AG20443 (cell line): ENCODE measurements around the gene CCNYL1.
"Not testable (repeated sequence)": the region's sequence is repeated elsewhere in the genome, so short reads cannot be mapped to it uniquely, and the experiment has no call there.

ENCODE experiments used
- DNase-seq: peaks from one replicate; pipeline ENCODE4 v3.0.0; 2012; ENCODE audit warnings: low spot score, mixed read lengths

The CCNYL1 gene

GRCh38 chr2:207734636-207735512 is 23.4 kb downstream of the CCNYL1 start:
- DNase-seq: no peak

DNA sequence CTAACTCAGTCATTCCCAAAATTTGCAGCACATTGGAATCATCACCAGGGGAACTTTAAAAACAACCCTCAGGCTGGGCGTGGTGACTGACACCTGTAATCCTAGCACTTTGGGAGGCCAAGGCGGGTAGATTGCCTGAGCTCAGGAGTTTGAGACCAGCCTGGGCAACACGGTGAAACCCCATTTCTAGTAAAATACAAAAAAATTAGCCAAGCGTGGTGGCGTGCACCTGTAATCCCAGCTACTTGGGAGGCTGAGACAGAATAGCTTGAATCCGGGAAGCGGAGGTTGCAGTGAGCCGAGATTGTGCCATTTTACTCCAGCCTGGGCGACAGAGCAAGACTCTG is 24.0 kb downstream of the CCNYL1 start:
- DNase-seq: not testable (repeated sequence)

GRCh38 chr2:207743514-207743913 is 32.1 kb downstream of the CCNYL1 start:
- DNase-seq: no peak

- DNase-seq: no peak
Measured at GRCh38 chr2:207744050-207744449, 32.6 kb downstream of the CCNYL1 start.

DNA sequence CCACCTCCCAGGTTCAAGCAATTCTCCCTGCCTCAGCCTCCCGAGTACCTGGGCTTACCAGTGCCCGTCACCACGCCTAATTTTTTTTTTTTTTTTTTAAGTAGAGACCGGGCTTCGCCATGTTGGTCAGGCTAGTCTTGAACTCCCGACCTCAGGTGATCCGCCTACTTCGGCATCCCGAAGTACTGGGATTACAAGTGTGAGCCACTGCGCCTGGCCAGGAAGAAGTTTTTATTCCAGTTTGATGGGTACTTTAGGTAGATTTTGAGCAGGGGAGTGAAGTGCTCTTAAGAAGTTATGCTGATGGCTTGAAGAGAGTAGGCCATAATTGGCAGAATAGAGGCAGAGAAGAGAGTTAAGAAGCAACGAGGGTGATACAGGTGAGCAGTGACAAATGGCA is 33.0 kb downstream of the CCNYL1 start:
- DNase-seq: no peak

- DNase-seq: peak; percentile 79
Measured at GRCh38 chr2:207746131-207746530, 34.7 kb downstream of the CCNYL1 start.

- DNase-seq: no peak
Measured at GRCh38 chr2:207747653-207748560, 36.5 kb downstream of the CCNYL1 start.

GRCh38 chr2:207748993-207749392 is 37.6 kb downstream of the CCNYL1 start:
- DNase-seq: no peak

DNA sequence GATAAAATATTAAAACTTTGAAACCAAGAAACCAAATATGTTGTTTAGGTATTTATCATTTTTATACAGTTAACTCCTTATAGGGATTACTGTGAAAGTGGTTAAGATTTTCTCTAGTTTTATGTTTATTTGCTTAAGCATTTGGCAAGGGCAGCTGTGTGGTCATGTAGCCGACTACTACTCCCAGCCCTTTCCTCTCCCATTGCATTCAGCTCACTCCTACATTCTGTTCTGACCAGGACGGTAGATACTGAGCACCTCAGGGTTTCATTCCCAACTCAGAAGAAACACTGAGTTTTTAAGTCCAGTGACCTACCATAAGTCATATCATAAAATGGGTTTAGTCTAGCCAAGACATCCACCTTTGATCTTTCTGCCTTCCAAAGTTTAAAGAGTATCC is 38.4 kb downstream of the CCNYL1 start:
- no peak for DNase-seq

DNA sequence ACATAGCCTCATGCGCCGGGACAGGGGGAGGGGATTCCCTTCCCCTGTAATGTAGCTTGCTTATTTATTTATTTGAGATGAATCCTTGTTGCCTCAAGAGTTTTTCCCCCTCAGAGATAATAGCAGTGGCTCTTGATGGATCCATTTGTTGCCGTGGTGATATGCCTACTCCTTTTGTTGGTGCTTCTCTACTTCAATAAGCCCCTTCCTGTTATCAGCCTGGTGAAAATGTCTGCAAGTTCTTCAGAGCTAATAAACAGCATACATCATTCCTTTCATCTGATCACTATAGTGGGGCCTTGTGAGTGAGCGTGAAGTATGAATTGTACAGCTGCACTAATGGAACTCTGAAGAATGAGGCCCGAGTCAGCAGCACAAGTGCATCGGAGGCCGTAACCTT is 38.9 kb downstream of the CCNYL1 start:
- DNase-seq: no peak

- no peak for DNase-seq
Measured at GRCh38 chr2:207750876-207751275, 39.4 kb downstream of the CCNYL1 start.

GRCh38 chr2:207753688-207754087 is 42.2 kb downstream of the CCNYL1 start:
- not testable (repeated sequence) for DNase-seq

- no peak for DNase-seq
Measured at GRCh38 chr2:207754498-207755383, 43.3 kb downstream of the CCNYL1 start.

DNA sequence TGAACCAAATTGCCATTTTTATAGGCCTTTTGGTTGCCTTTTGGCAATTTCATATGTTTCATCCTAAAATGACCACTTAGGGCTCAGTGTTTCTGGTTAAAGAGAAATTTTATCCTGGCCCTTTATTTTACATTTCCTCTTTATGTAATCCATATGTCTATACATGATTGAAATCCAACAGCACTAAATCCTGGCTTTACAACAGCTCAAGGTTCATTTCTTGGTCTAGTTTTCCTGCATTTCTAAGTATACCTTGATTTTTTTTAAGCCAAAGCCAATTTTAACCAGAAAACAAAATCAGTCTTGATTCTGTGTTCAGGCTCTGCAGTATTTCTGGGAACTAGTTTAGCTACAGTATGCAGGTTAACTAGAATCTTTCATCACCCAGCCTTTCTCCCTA is 46.6 kb downstream of the CCNYL1 start:
- DNase-seq: no peak

- DNase-seq: no peak
Measured at GRCh38 chr2:207759890-207760289, 48.5 kb downstream of the CCNYL1 start.

GRCh38 chr2:207760453-207760852 is 49.0 kb downstream of the CCNYL1 start:
- DNase-seq: no peak

DNA sequence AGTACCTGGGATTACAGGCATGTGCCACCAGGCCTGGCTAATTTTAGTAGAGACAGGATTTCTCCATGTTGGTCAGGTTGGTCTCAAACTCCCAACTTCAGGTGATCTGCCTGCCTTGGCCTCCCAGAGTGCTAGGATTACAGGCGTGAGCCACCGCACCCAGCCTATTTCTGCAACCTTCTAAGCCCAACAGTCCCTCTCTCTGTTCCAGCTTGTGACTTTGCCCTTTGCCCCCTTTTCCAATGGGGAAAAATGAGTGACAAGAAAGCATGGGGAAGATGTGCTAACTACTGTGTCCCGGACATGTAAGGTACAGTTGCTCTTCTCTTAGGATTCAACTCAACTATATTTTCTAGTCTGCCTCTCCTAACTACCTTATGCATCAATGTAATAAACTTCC is 50.0 kb downstream of the CCNYL1 start:
- not testable (repeated sequence) for DNase-seq

- no peak for DNase-seq
Measured at GRCh38 chr2:207762146-207762545, 50.7 kb downstream of the CCNYL1 start.

DNA sequence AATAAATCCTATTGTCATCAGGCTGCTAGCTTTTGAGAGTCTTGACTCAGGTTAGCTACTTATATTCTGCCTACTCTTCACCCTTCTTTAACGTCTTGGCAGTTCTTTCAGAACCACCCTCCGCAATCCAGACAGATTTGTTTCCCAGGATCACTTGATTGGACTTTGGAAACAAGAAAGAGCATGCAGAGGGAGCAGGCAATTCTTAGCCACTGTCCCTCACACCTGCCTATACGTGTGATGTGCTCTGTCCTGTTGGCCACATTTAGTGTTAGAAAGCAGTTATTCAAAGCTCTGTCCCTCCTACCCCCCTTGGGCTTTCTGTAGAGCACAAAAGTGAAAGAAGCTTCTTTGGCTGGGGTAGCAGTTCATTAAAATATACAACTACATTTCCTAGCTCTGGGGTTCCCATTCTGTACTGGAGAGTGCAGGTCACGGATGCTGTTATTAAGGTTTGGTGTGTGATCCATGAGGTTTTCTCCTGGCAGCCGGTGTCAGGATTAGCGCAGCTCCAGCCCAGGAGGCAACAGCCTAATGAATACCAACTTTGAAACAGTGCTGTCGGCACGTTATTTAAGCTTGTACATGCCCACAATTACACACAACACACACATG is 52.0 kb downstream of the CCNYL1 start:
- DNase-seq: no peak

GRCh38 chr2:207764096-207764630 is 52.7 kb downstream of the CCNYL1 start:
- no peak for DNase-seq

DNA sequence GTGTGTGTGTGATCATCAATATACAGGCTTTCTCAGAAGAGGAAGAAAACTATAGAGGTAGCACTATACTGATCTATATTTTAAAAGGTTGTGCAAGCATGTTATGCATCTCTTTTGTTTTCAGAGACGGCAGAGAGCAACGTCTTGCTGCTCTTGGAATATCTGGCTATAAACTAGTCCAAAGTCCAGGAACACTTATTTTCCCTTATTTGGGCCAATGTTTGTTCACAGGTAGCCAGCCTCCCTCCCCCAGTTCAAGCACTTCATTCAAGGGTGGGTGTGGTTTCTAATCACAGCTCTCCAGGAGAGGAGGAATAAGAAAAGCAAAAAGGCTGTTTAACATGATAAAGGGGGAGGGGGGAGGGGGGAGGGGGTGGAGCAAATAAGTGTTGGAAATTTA is 54.1 kb downstream of the CCNYL1 start:
- DNase-seq: no peak
